Measurements from ENCODE around the gene RUFY4.

The RUFY4 gene

GRCh38 chr2:218128781-218129457 lies 59.9 kb downstream of the RUFY4 start:
- TF ChIP-seq CTCF (conservative IDR thresholded peaks at IDR 0.05), result no peak
- no peak overlapping the region for H3K27ac ChIP-seq

GRCh38 chr2:218129458-218130135 lies 60.5 kb downstream of the RUFY4 start:
- H3K27ac ChIP-seq, result no peak overlapping the region
- TF ChIP-seq CTCF (conservative IDR thresholded peaks at IDR 0.05), result no peak

- no peak overlapping the region for H3K27ac ChIP-seq
- no peak for TF ChIP-seq CTCF (conservative IDR thresholded peaks at IDR 0.05)
These were observed 61.3 kb downstream of the RUFY4 start for GRCh38 chr2:218130377-218130776.

- no peak overlapping the region for H3K27ac ChIP-seq
- TF ChIP-seq CTCF (conservative IDR thresholded peaks at IDR 0.05), result no peak
These were observed 61.8 kb downstream of the RUFY4 start for GRCh38 chr2:218130822-218131221.

GRCh38 chr2:218137514-218137913 lies 68.5 kb downstream of the RUFY4 start:
- no peak overlapping the region for H3K27ac ChIP-seq
- no peak for TF ChIP-seq CTCF (conservative IDR thresholded peaks at IDR 0.05)

- no peak for TF ChIP-seq CTCF (conservative IDR thresholded peaks at IDR 0.05)
- H3K27ac ChIP-seq, result no peak overlapping the region
These were observed 69.0 kb downstream of the RUFY4 start for GRCh38 chr2:218138047-218138446.
